Measurements from ENCODE around the gene AASDH.

DNA sequence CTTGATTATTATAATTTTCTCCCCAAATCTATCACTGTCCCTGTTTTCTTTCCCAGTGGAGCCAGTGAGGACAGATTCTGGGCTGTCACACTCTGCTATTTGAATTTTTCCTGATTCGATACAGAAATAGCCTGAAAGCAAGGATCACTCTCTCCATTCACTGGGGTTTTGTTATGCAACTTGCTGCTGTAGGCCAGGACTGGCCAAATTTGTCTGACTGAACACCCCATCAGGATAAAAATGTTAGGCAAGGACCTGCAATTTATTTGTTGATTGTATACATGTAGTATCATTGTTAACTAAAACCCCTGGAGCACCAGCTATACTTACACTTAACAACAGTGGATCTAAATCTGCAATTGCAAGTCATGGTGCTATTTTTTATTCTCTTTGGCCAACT, 68.7 kb downstream of the AASDH start:
- TF ChIP-seq NFRKB (IDR thresholded peaks at IDR 0.05) (no peak), FOXA1 (IDR thresholded peaks at IDR 0.05) (no peak)
- TF ChIP-seq, protein P1, sequence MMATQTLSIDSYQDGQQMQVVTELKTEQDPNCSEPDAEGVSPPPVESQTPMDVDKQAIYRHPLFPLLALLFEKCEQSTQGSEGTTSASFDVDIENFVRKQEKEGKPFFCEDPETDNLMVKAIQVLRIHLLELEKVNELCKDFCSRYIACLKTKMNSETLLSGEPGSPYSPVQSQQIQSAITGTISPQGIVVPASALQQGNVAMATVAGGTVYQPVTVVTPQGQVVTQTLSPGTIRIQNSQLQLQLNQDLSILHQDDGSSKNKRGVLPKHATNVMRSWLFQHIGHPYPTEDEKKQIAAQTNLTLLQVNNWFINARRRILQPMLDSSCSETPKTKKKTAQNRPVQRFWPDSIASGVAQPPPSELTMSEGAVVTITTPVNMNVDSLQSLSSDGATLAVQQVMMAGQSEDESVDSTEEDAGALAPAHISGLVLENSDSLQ (IDR thresholded peaks at IDR 0.05): no peak
